Measurements from ENCODE around the gene PTPRT. TPM values are rescaled to one million over a fixed set of nuclear protein-coding genes. Genes with fewer than 3 reads are reported as not detected.

The PTPRT gene
- total RNA-seq, 1 experiment from 2014 or later: not detected

DNA sequence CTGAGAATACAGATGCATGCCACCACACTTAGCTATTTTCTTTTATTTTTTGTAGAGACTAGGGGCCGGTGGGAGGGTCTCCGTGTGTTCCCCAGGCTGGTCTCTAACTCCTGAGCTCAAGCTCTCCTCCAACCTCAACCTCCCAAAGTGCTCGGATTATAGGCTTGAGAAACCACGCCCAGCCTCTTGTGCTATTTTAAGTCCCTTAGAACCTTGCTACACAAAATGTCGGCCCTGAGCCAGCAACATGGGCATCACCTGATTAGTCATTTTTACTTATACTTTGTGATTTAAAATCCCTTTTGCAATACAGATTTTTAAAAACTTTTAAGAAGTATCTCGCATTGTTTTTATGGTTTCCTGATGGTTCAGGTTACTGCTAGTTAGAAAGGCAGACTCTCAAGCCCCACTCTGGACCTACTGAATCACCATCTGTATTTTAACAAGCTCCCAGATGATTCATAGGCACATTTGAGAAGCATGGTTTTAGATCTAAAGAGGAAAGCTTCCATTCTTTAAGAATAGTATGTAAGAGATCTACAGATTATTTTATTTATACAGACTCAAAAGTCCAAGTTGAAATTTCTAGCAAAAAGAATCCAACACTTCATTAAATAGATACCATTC lies 186.3 kb downstream of the PTPRT start:
- H3K27me3 ChIP-seq (ENCODE audit: control insufficient read depth, insufficient read depth, low read length): no peaks in the 10 kb centered on the region
- H3K4me1 ChIP-seq (ENCODE audit: control insufficient read depth, insufficient read depth, low read length): no peaks in the 10 kb centered on the region
- ATAC-seq: no peak
- ChIA-PET CTCF (no interaction called here), POLR2A (no interaction called here)
- DNase-seq (ENCODE audit: low read depth, low spot score): no peak
- H3K4me3 ChIP-seq (ENCODE audit: low read depth in 2 of 2, low read length in 2 of 2): no peak overlapping the region
- no peaks in the 10 kb centered on the region for H3K9me3 ChIP-seq (ENCODE audit: control insufficient read depth, insufficient read depth, low read depth, low read length)
- no TSS peak for BruUV-seq (replicated peaks)
- intact Hi-C loops (cut with micrococcal nuclease; ENCODE audit: unreplicated experiment): no loop called here
- in situ Hi-C loops (cut with HindIII; ENCODE audit: low pct_unique_long_range_greater_than_20kb, low sequenced_read_pairs): no loop called here
- no peaks in the 10 kb centered on the region for H3K36me3 ChIP-seq (ENCODE audit: control insufficient read depth, insufficient read depth, low read length)
- H3K27ac ChIP-seq (ENCODE audit: low read length): no peak overlapping the region
- TF ChIP-seq, protein P1, sequence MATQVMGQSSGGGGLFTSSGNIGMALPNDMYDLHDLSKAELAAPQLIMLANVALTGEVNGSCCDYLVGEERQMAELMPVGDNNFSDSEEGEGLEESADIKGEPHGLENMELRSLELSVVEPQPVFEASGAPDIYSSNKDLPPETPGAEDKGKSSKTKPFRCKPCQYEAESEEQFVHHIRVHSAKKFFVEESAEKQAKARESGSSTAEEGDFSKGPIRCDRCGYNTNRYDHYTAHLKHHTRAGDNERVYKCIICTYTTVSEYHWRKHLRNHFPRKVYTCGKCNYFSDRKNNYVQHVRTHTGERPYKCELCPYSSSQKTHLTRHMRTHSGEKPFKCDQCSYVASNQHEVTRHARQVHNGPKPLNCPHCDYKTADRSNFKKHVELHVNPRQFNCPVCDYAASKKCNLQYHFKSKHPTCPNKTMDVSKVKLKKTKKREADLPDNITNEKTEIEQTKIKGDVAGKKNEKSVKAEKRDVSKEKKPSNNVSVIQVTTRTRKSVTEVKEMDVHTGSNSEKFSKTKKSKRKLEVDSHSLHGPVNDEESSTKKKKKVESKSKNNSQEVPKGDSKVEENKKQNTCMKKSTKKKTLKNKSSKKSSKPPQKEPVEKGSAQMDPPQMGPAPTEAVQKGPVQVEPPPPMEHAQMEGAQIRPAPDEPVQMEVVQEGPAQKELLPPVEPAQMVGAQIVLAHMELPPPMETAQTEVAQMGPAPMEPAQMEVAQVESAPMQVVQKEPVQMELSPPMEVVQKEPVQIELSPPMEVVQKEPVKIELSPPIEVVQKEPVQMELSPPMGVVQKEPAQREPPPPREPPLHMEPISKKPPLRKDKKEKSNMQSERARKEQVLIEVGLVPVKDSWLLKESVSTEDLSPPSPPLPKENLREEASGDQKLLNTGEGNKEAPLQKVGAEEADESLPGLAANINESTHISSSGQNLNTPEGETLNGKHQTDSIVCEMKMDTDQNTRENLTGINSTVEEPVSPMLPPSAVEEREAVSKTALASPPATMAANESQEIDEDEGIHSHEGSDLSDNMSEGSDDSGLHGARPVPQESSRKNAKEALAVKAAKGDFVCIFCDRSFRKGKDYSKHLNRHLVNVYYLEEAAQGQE (IDR thresholded peaks at IDR 0.05; ENCODE audit: insufficient read depth in 1 of 2, low read depth in 2 of 2, low read length in 1 of 2): no peak
- no peak for TF ChIP-seq SIN3A (IDR thresholded peaks at IDR 0.05; ENCODE audit: borderline replicate concordance, insufficient read depth, low read depth, low read length)
- TF ChIP-seq, protein P2, sequence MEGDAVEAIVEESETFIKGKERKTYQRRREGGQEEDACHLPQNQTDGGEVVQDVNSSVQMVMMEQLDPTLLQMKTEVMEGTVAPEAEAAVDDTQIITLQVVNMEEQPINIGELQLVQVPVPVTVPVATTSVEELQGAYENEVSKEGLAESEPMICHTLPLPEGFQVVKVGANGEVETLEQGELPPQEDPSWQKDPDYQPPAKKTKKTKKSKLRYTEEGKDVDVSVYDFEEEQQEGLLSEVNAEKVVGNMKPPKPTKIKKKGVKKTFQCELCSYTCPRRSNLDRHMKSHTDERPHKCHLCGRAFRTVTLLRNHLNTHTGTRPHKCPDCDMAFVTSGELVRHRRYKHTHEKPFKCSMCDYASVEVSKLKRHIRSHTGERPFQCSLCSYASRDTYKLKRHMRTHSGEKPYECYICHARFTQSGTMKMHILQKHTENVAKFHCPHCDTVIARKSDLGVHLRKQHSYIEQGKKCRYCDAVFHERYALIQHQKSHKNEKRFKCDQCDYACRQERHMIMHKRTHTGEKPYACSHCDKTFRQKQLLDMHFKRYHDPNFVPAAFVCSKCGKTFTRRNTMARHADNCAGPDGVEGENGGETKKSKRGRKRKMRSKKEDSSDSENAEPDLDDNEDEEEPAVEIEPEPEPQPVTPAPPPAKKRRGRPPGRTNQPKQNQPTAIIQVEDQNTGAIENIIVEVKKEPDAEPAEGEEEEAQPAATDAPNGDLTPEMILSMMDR (IDR thresholded peaks at IDR 0.05): no peak
- TF ChIP-seq POLR2AphosphoS5 (IDR thresholded peaks at IDR 0.05; ENCODE audit: low read depth, low read length): no peak
- no peak for TF ChIP-seq TCF7L2 (IDR thresholded peaks at IDR 0.05; ENCODE audit: low read depth, low read length)

GRCh38 chr20:42996141-42996540 lies 193.6 kb downstream of the PTPRT start:
- in situ Hi-C loops (cut with HindIII; ENCODE audit: low pct_unique_long_range_greater_than_20kb, low sequenced_read_pairs) (no loop called here), intact Hi-C loops (cut with micrococcal nuclease; ENCODE audit: unreplicated experiment) (no loop called here)
- no peak overlapping the region for H3K27ac ChIP-seq (ENCODE audit: low read length)
- TF ChIP-seq, protein P1 (IDR thresholded peaks at IDR 0.05; ENCODE audit: insufficient read depth in 1 of 2, low read depth in 2 of 2, low read length in 1 of 2): no peak
- no peaks in the 10 kb centered on the region for H3K27me3 ChIP-seq (ENCODE audit: control insufficient read depth, insufficient read depth, low read length)
- no peaks in the 10 kb centered on the region for H3K4me1 ChIP-seq (ENCODE audit: control insufficient read depth, insufficient read depth, low read length)
- no peak overlapping the region for H3K4me3 ChIP-seq (ENCODE audit: low read depth in 2 of 2, low read length in 2 of 2)
- ChIA-PET CTCF (no interaction called here), POLR2A (no interaction called here)
- no peaks in the 10 kb centered on the region for H3K9me3 ChIP-seq (ENCODE audit: control insufficient read depth, insufficient read depth, low read depth, low read length)
- BruUV-seq (replicated peaks): no TSS peak
- H3K36me3 ChIP-seq (ENCODE audit: control insufficient read depth, insufficient read depth, low read length): no peaks in the 10 kb centered on the region
- no peak for ATAC-seq
- DNase-seq (ENCODE audit: low read depth, low spot score): no peak

Data from Panc1 (cell line).